Fibroblast of the conjunctiva (primary cell): ENCODE data around the gene TTLL11.

Experiments
- DNase-seq: peaks from one replicate; pipeline ENCODE4 v3.0.0-alpha.2; 2010; ENCODE audit warnings: low read depth

TTLL11 gene

GRCh38 chr9:121937240-121937639 lies 155.9 kb downstream of the TTLL11 start:
- no peak for DNase-seq

DNA sequence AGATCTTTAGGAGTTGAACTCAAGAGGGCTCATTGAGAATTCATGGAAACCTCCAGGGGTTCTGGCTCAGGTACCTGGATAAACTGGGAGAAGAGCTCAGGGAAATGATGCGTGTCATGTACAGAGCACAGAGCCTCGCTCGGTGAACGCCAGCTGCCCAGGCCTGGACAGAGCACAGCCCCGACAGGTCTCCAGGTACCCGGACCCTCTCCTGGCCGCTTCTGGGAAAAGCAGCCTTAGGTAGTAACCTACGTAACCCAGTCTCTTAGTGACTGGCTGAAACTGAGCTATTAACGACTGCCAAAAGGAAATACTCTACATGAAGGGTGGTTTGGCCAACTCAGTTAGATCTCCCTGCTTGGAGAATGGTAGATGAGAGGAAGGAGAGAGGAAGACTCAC lies 157.4 kb downstream of the TTLL11 start:
- DNase-seq, result no peak

- DNase-seq, result no peak
Measured at GRCh38 chr9:121930956-121931355, 162.2 kb downstream of the TTLL11 start.

DNA sequence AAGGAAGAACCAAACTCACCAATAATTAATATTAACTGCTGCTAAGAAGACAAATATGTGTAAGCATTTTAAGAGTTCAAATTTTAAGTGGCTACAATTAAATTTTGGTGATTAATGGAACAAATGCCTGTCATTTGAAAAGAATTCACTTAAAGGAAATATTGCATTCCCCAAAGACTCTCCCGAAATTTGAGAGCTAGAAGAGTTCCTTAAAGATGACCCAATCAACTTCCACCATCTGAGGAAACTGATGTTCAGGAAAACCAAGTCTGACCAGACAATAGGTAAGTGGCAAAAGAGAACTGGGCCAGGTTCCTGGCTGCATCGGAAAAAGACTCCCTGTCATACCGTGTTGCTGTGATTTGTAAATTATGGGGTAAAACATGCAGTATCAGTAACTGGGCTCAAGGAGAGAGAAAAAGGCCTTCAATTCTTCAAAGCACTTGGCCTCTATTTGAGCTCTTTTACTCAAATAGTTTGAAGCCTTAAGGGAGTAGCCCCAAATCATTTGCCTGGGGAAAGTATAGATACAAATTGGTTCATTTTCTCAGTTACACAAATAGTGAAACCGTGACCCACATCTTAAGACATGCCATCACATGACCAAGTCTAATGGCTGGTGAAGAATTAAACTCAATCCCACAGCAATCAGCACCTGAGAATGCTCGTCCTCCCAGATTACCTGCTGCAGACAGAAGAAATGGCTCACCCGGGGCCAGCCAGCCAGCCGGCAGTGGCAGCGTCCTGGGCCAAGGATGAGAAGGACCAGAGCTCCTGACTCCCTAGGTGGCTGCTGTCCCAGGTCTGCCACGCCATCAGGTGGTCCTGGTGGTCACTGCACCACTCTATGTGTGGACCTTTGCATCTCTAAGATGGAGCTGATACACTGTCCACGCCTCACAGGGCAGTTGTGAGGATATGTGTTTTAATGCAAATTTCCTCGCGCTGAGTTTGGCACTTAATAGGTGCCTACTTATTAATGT lies 162.9 kb downstream of the TTLL11 start:
- DNase-seq, result no peak

DNA sequence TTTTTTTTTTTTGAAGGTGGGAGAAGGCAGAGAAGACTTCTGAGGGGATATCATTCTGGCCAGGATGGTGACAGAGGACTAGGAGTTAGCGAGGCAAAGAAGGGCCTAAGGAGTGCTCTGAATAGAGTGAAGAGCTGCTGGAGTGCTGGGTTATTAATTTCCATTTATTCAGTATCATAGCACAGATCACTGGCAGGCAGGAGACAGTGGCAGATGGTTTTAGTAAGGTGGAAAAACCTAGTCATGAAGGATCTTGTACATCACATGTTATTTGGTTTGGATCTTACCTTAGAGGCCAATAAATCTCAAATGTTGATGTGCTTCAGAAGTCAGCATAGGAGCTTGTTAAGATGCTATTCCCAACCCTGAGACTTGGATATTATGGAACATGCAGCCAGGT lies 165.5 kb downstream of the TTLL11 start:
- no peak for DNase-seq

DNA sequence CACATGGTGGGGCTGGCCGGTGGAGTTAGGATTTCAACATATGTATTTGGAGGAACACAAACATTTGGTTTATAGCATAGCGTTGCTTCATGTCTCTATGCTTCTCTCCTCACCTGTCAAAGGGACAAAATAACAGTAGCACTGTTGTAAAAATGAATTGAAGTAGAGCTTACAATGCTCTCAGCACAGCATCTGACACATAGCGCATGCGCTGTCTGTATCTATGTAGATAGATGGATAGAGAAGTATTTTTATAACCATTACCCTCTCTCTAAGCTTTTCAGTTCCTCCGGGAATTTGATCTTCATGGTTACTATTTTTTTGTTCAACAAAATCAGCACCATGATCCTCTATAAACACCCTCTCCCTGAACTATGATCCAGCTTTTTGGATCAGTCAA lies 166.0 kb downstream of the TTLL11 start:
- no peak for DNase-seq

GRCh38 chr9:121926351-121926801 lies 166.7 kb downstream of the TTLL11 start:
- DNase-seq, result no peak

GRCh38 chr9:121925935-121926334 lies 167.2 kb downstream of the TTLL11 start:
- no peak for DNase-seq

DNA sequence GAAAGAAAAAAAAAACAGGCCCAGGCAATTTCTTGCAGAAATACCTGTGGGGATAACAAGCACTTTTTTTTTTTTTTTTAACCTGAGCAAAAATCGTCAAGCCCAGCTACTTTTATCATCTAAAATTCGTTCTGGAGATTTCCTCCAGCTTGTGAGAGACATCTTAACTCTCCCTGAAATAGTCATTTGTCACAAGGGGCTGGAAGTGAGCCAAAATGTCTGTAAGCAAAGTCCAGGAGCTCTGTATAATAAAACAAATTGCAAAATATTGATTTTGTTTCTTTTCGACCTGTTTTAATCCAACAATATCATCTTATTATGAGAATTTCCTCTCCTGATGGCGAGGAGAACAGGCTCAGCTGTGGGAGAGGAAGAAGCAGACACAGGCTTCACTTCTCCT lies 168.4 kb downstream of the TTLL11 start:
- DNase-seq, result no peak

- DNase-seq, result no peak
Measured at GRCh38 chr9:121921444-121921843, 171.7 kb downstream of the TTLL11 start.

- no peak for DNase-seq
Measured at GRCh38 chr9:121917375-121918335, 175.5 kb downstream of the TTLL11 start.

- DNase-seq, result no peak
Measured at GRCh38 chr9:121915304-121915625, 177.8 kb downstream of the TTLL11 start.

DNA sequence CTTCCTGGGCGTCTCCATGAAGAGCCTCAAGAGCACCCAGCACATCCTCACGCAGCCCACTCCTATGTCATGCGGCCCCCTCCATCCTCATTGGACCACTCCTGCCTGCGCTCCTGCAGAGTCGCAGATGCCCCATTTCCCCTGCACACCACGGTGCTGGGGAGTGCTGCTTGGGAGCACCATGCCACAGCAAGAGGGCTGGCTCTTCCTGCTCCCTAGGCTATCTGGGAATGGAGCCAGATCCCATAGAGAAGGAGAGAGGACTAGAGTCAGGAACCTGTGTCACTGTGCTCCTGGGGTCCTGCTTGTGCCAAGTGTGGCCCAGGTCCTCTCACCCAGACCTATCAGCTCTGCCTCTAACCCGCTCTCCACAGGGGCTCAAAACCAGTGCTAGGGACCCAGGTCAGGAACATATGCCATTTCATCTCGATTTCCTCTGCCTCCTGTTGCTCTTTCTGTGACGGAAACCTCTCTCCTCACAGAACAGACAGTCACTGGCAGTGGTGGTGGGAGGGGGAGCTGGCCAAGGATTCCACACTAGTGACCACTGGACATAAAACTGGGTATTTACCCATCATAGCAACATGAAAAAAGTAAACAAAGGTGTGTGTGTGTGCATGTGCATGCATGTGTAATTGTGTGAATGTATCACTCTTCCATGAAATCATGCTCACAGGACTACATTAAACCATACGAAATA lies 178.4 kb downstream of the TTLL11 start:
- no peak for DNase-seq

GRCh38 chr9:121914017-121914595 lies 179.0 kb downstream of the TTLL11 start:
- DNase-seq, result no peak

- no peak for DNase-seq
Measured at GRCh38 chr9:121912812-121913627, 180.1 kb downstream of the TTLL11 start.

- no peak for DNase-seq
Measured at GRCh38 chr9:121910491-121911040, 182.5 kb downstream of the TTLL11 start.

DNA sequence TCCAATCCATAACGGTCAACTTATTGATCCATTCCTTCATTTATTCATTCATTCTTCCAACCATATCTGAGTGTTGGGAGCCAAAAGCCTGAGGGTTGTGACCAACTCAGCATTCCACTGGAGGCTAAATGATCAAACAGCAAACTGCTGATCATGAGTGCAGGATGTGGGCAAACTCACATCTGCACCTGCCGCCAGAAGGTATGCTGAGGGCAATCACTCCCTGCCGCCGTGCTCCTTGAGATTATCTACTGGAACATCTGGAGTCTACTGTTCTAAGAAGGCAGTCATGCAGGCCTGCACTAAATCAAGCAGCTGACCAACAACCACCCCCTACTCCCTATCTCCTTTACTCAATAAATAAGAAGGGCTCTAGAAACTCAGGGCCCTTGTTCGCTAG lies 184.0 kb downstream of the TTLL11 start:
- DNase-seq, result no peak

GRCh38 chr9:121906074-121906870 lies 186.8 kb downstream of the TTLL11 start:
- no peak for DNase-seq

DNA sequence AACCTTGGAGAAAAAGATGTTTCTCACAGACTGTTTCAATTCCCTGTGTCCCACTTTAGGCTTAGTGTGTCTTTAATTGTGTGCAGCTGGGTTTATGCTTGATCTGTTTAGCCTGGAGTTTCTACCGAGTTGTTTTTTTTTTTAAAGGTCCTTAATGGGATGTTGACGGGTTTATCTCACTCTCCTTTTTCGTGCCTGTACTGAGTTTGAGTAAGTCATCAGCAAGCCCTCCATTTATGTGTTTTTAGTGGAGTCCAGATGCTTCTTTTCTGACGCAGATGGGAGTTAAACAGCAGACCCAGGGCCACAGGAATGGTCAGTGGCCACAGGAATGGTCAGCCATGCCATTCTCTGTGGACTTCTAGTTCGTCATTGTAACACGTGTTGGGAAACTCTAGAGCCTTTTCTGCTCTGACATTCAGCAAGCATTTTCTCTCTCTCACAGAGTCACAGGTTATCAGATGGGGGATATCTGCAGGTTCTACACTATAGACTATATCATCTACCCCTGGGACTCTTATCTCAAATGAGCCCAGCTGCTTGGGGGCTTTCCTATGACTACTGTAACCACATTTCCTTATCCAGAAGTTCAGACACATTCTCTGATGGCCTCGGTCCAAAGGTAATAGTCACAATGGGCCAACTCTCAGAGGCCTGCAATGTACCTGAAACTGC lies 190.5 kb downstream of the TTLL11 start:
- peak; percentile 52 for DNase-seq
